IMR-90 (cell line): ENCODE measurements around the gene CRYBA2. TPM values are rescaled to one million over a fixed set of nuclear protein-coding genes. Genes with fewer than 3 reads are reported as not detected.

Experiments used
- ATAC-seq: fragments of 200-7000 bp; cut with Tn5 transposase; 2 replicates; pipeline ENCODE4 v1.9.1; 2020; ENCODE audit warnings: low read depth, mild to moderate bottlenecking, moderate library complexity
- BruUV-seq: library from RNA; stranded (reverse); fragments of 400-500 nt; replicated peaks from 2 replicates; lab custom pipeline; 2021; lab: Mats Ljungman, UMichigan
- CTCF ChIA-PET: fragments of 300-600 bp; formaldehyde crosslinking; extraction: SDS; loops from one replicate; lab custom pipeline; 2021; ENCODE audit warnings: antibody characterized with exemption; lab: Yijun Ruan, JAX
- POLR2A ChIA-PET: fragments of 300-600 bp; sonication (Branson Sonifier 250); formaldehyde crosslinking; loops from one replicate; lab custom pipeline; 2022; ENCODE audit warnings: antibody characterized with exemption; ENCODE audit not compliant: unreplicated experiment; lab: Charles Lee
- DNase-seq: peaks from one replicate; pipeline ENCODE4 v3.0.0; 2013
- H2AFZ ChIP-seq: replicated peaks from 2 replicates; pipeline ENCODE3; 2013; ENCODE audit warnings: low read length, mild to moderate bottlenecking; ENCODE audit not compliant: poor library complexity
- H2AK5ac ChIP-seq: 2 replicates; pipeline ENCODE4 v1.6.1; 2013; ENCODE audit warnings: low read depth, low read length, inconsistent platforms
- H2AK9ac ChIP-seq: replicated peaks from 2 replicates; pipeline ENCODE3; 2013; ENCODE audit warnings: mild to moderate bottlenecking, low read depth, low read length, moderate library complexity; ENCODE audit not compliant: poor library complexity
- H2BK120ac ChIP-seq: 2 replicates; pipeline ENCODE4 v1.6.1; 2013; ENCODE audit warnings: low read depth, low read length, inconsistent platforms
- H2BK15ac ChIP-seq: 3 replicates; pipeline ENCODE4 v1.6.1; 2013; ENCODE audit warnings: low read depth, low read length, inconsistent platforms
- H2BK20ac ChIP-seq: 2 replicates; pipeline ENCODE4 v1.6.1; 2013; ENCODE audit warnings: low read depth, mild to moderate bottlenecking, inconsistent platforms, low read length, moderate library complexity
- H2BK5ac ChIP-seq: 2 replicates; pipeline ENCODE4 v1.6.1; 2013; ENCODE audit warnings: mild to moderate bottlenecking, low read depth, low read length, inconsistent platforms; ENCODE audit not compliant: poor library complexity, severe bottlenecking
- H3K14ac ChIP-seq: replicated peaks from 2 replicates; pipeline ENCODE4 v1.6.1; 2013; ENCODE audit warnings: low read depth, low read length, inconsistent platforms
- H3K18ac ChIP-seq: 2 replicates; pipeline ENCODE4 v1.6.1; 2013; ENCODE audit warnings: low read depth, low read length, control low read depth
- H3K23ac ChIP-seq: 2 replicates; pipeline ENCODE4 v1.6.1; 2013; ENCODE audit warnings: low read depth, low read length, inconsistent platforms
- H3K27ac ChIP-seq: 2 replicates; pipeline ENCODE4 v1.5.1; 2013; ENCODE audit warnings: mild to moderate bottlenecking, control low read depth, low read length; ENCODE audit not compliant: insufficient read depth
- H3K27me3 ChIP-seq: 2 replicates; pipeline ENCODE4 v1.6.1; 2013; ENCODE audit warnings: low read length; ENCODE audit not compliant: control insufficient read depth, insufficient read depth
- H3K36me3 ChIP-seq: 2 replicates; pipeline ENCODE4 v1.6.1; 2013; ENCODE audit warnings: low read length, mixed read lengths; ENCODE audit not compliant: control insufficient read depth, insufficient read depth
- H3K4ac ChIP-seq: 2 replicates; pipeline ENCODE4 v1.6.1; 2013; ENCODE audit warnings: low read depth, low read length, inconsistent platforms
- H3K4me1 ChIP-seq: 2 replicates; pipeline ENCODE4 v1.6.1; 2013; ENCODE audit warnings: low read length, mixed read lengths; ENCODE audit not compliant: control insufficient read depth, insufficient read depth
- H3K4me2 ChIP-seq: 2 replicates; pipeline ENCODE4 v1.6.1; 2013; ENCODE audit warnings: low read depth, mild to moderate bottlenecking, control low read depth, low read length, moderate library complexity
- H3K4me3 ChIP-seq: 2 replicates; pipeline ENCODE4 v1.5.1; 2013; ENCODE audit warnings: low read depth, mild to moderate bottlenecking, control low read depth, low read length, moderate library complexity; ENCODE audit not compliant: insufficient read depth
- H3K56ac ChIP-seq: 2 replicates; pipeline ENCODE4 v1.6.1; 2013; ENCODE audit warnings: low read length, inconsistent platforms; ENCODE audit not compliant: insufficient read depth; ENCODE audit errors: extremely low read depth
- H3K79me1 ChIP-seq, 2 experiments: 2 replicates each; pipeline ENCODE4 v1.6.1; 2013; ENCODE audit warnings: low read length in 2 of 2, inconsistent platforms in 1 of 2, low read depth in 1 of 2
- H3K9ac ChIP-seq: 2 replicates; pipeline ENCODE4 v1.6.1; 2013; ENCODE audit warnings: low read depth, low read length, control low read depth
- H3K9me1 ChIP-seq: 2 replicates; pipeline ENCODE4 v1.6.1; 2013; ENCODE audit warnings: low read length, inconsistent platforms; ENCODE audit not compliant: insufficient read depth
- H3K9me3 ChIP-seq: 2 replicates; pipeline ENCODE4 v1.6.1; 2013; ENCODE audit warnings: low read length; ENCODE audit not compliant: control insufficient read depth, insufficient read depth
- H4K20me1 ChIP-seq: 2 replicates; pipeline ENCODE4 v1.6.1; 2013; ENCODE audit warnings: low read length, inconsistent platforms; ENCODE audit not compliant: insufficient read depth
- H4K5ac ChIP-seq: 2 replicates; pipeline ENCODE4 v1.6.1; 2013; ENCODE audit warnings: mild to moderate bottlenecking, low read depth, low read length, control low read depth
- H4K8ac ChIP-seq, 2 experiments: 2 replicates each; pipeline ENCODE4 v1.6.1; 2013; ENCODE audit warnings: low read depth in 2 of 2, low read length in 2 of 2, control low read depth in 1 of 2, inconsistent platforms in 1 of 2
- H4K91ac ChIP-seq: 2 replicates; pipeline ENCODE4 v1.6.1; 2013; ENCODE audit warnings: low read depth, low read length, inconsistent platforms; ENCODE audit not compliant: insufficient read depth
- CEBPB ChIP-seq: IDR thresholded peaks from 2 replicates; pipeline ENCODE4 v1.6.1; 2012; ENCODE audit warnings: low read depth, low read length, improper control_type of control experiment
- CHD1 ChIP-seq: IDR thresholded peaks from 2 replicates; pipeline ENCODE4 v1.6.1; 2012; ENCODE audit warnings: low read depth, low read length, improper control_type of control experiment
- ELK1 ChIP-seq: fragments of 150-350 bp; IDR thresholded peaks from 2 replicates; pipeline ENCODE4 v1.6.1; 2016; ENCODE audit warnings: low read depth, mild to moderate bottlenecking, low read length, moderate library complexity, borderline replicate concordance
- FOS ChIP-seq: fragments of 150-350 bp; IDR thresholded peaks from 2 replicates; pipeline ENCODE4 v1.6.1; 2016; ENCODE audit warnings: low read depth, low read length
- MXI1 ChIP-seq: IDR thresholded peaks from 2 replicates; pipeline ENCODE4 v1.6.1; 2012; ENCODE audit warnings: low read depth, mild to moderate bottlenecking, low read length, moderate library complexity, borderline replicate concordance
- NFE2L2 ChIP-seq: fragments of 150-350 bp; IDR thresholded peaks from 2 replicates; pipeline ENCODE4 v1.6.1; 2016; ENCODE audit warnings: low read depth, mild to moderate bottlenecking, low read length
- RCOR1 ChIP-seq: IDR thresholded peaks from 2 replicates; pipeline ENCODE4 v1.6.1; 2012; ENCODE audit warnings: mild to moderate bottlenecking, low read length, improper control_type of control experiment; ENCODE audit not compliant: insufficient replicate concordance
- RFX5 ChIP-seq: IDR thresholded peaks from 2 replicates; pipeline ENCODE4 v1.8.0; 2012; ENCODE audit warnings: low read depth, mild to moderate bottlenecking, low read length, moderate library complexity
- SMC3 ChIP-seq: fragments of 150-350 bp; IDR thresholded peaks from 2 replicates; pipeline ENCODE4 v1.6.1; 2016; ENCODE audit warnings: low read depth, mild to moderate bottlenecking, antibody characterized with exemption, low read length, moderate library complexity
- WGBS, 2 experiments: methylation state at CpG; one replicate each; pipeline versions ENCODE4 v1.1.5 to v1.1.7; 2013; ENCODE audit warnings: missing lambda C conversion rate in 2 of 2; ENCODE audit not compliant: insufficient read length in 1 of 2; ENCODE audit errors: extremely low coverage in 2 of 2; 5-methylcytosine and 5-hydroxymethylcytosine counted together
- dilution Hi-C: fragments of 300-500 bp; cut with HindIII; formaldehyde crosslinking; loops from one replicate; pipeline ENCODE4 v1.14.3; 2018; ENCODE audit warnings: low sequenced_read_pairs; ENCODE audit not compliant: unreplicated experiment
- in situ Hi-C: fragments of 300-500 bp; cut with MboI; formaldehyde crosslinking; loops from 3 replicates; pipeline ENCODE4 v1.14.3; 2019; ENCODE audit warnings: low sequenced_read_pairs, inconsistent platforms, mixed read lengths
- intact Hi-C: fragments of 100-400 bp; cut with micrococcal nuclease; formaldehyde crosslinking; loops from 2 replicates; pipeline ENCODE4 v1.10.0; 2022
- polyA plus RNA-seq, 3 experiments: library from polyadenylated mRNA; depleted of rRNA; stranded (reverse); fragments of >200 nt; gene quantifications; 2 replicates each; pipeline ENCODE4 v1.2.3, GENCODE V29; 2012; ENCODE audit warnings: low replicate concordance in 1 of 3
- total RNA-seq: library from RNA; depleted of rRNA; stranded (reverse); fragments of >200 nt; gene quantifications from 2 replicates; pipeline ENCODE4 v1.2.3, GENCODE V29; 2012

CRYBA2 gene
- total and polyA plus RNA-seq, 2 of the 4 experiments (the other 2 are of a cell fraction): not detected

- Histone ChIP-seq H3K4ac (no peak overlapping the region), H3K9me1 (peaks cover 3% of the 10 kb centered on the region; the same call in 1 of the 2 replicates), H3K4me1 (no peaks in the 10 kb centered on the region; the same call in 1 of the 2 replicates), H3K56ac (no peak overlapping the region), H2AFZ (no peak overlapping the region), H3K9ac (no peak overlapping the region), H3K79me1 (no peaks in the 10 kb centered on the region), H3K14ac (no peak overlapping the region), H2AK9ac (no peak overlapping the region), H2BK15ac (no peak overlapping the region), H3K23ac (no peak overlapping the region), H2AK5ac (no peak overlapping the region), H4K20me1 (peaks cover 3% of the 10 kb centered on the region; the same call in 1 of the 2 replicates), H4K5ac (no peak overlapping the region), H3K9me3 (no peaks in the 10 kb centered on the region), H3K27me3 (peaks cover 95% of the 10 kb centered on the region), H2BK5ac (no peak overlapping the region), H3K4me3 (no peak overlapping the region), H3K4me2 (no peak overlapping the region), H3K27ac (no peak overlapping the region), H3K18ac (no peak overlapping the region), H3K36me3 (no peaks in the 10 kb centered on the region), H2BK20ac (no peak overlapping the region), H4K8ac (no peak overlapping the region), H2BK120ac (no peak overlapping the region), H4K91ac (no peak overlapping the region)
- ChIA-PET POLR2A (no interaction called here), CTCF (no interaction called here)
- TF ChIP-seq ELK1 (no peak), MXI1 (no peak), FOS (no peak), SMC3 (no peak), CHD1 (no peak), RFX5 (no peak), CEBPB (no peak), NFE2L2 (no peak), RCOR1 (no peak)
- 17% methylated on average over 1 of the region's 2 CpGs; no CpG with 5 or more reads in 1 of the 2 experiments for WGBS, 2 experiments
- intact Hi-C loops: no loop called here
- ATAC-seq: no peak
- DNase-seq: no peak
- BruUV-seq: no TSS peak
- dilution Hi-C loops: no loop called here
- in situ Hi-C loops: no loop called here
Observed at GRCh38 chr2:218988650-218989049, 4.6 kb downstream of the CRYBA2 start.
